HCT116 (cell line): Measurements from ENCODE around the gene KSR2. TPM values are rescaled to one million over a fixed set of nuclear protein-coding genes. Genes with fewer than 3 reads are reported as not detected.
A peak's percentile ranks its signal among the peaks of the same experiment; 100 is the strongest.

ENCODE experiments used
- ATAC-seq: fragments of 200-7000 bp; cut with Tn5 transposase; 2 replicates; pipeline ENCODE4 v1.9.1; 2020; ENCODE audit warnings: mild to moderate bottlenecking, moderate library complexity
- BruUV-seq: library from RNA; stranded (reverse); fragments of 400-500 nt; replicated peaks from 2 replicates; lab custom pipeline; 2021; lab: Mats Ljungman, UMichigan
- CTCF ChIA-PET: fragments of 300-600 bp; sonication (Branson Sonifier 250); formaldehyde crosslinking; loops from one replicate; lab custom pipeline; 2021; ENCODE audit warnings: antibody characterized with exemption; lab: Charles Lee
- POLR2A ChIA-PET: fragments of 300-600, 350-600 bp; sonication (Branson Sonifier 250); formaldehyde crosslinking; loops from one replicate; lab custom pipeline; 2021; ENCODE audit warnings: antibody characterized with exemption; lab: Charles Lee
- RAD21 ChIA-PET, 2 experiments: fragments of 300-600 bp; sonication (Branson Sonifier 250); formaldehyde crosslinking; loops; one replicate each; lab custom pipeline; 2023; ENCODE audit warnings: low total read pairs in 2 of 2; ENCODE audit not compliant: uncharacterized antibody in 2 of 2, unreplicated experiment in 2 of 2, low non-redundant PET in 1 of 2; lab: Charles Lee
- DNase-seq: peaks from one replicate; pipeline ENCODE4 v3.0.0-alpha.2; 2010; ENCODE audit warnings: low read depth, low spot score
- H2AFZ ChIP-seq: fragments of 200-600 bp; shearing (Covaris generic), sonication (generic); 2 replicates; pipeline ENCODE4 v1.6.1; 2017; ENCODE audit warnings: low read depth, mixed run types, mixed read lengths, antibody characterized with exemption, low read length; ENCODE audit not compliant: poor library complexity, severe bottlenecking
- H3K27ac ChIP-seq: 2 replicates; pipeline ENCODE4 v1.5.1; 2012; ENCODE audit warnings: low read depth, low read length
- H3K27me3 ChIP-seq: fragments of 200-600 bp; sonication (generic); 2 replicates; pipeline ENCODE4 v1.6.1; 2016; ENCODE audit warnings: mixed run types, low read length, mixed read lengths; ENCODE audit not compliant: insufficient read depth
- H3K36me3 ChIP-seq, 2 experiments: fragments of 200-500 bp in 1 of 2; fragments of 200-600 bp in 1 of 2; sonication (Bioruptor generic) in 1 of 2; sonication (generic) in 1 of 2; 2 replicates each; pipeline versions ENCODE4 v1.5.1 to v1.6.1; 2014 to 2016; ENCODE audit warnings: low read length in 2 of 2, inconsistent platforms in 1 of 2, mixed read lengths in 1 of 2, mixed run types in 1 of 2; ENCODE audit not compliant: insufficient read depth in 2 of 2, control insufficient read depth in 1 of 2
- H3K4me1 ChIP-seq, 2 experiments: fragments of 200-600 bp in 1 of 2; sonication (generic) in 1 of 2; 2 replicates each; pipeline versions ENCODE4 v1.5.1 to v1.6.1; 2012 to 2017; ENCODE audit warnings: low read length in 2 of 2, inconsistent platforms in 1 of 2, mild to moderate bottlenecking in 1 of 2, mixed read lengths in 1 of 2, mixed run types in 1 of 2, moderate library complexity in 1 of 2; ENCODE audit not compliant: insufficient read depth in 2 of 2, control insufficient read depth in 1 of 2
- H3K4me2 ChIP-seq: fragments of 200-600 bp; sonication (generic); 2 replicates; pipeline ENCODE4 v1.6.1; 2017; ENCODE audit warnings: mixed run types, low read length, mixed read lengths
- H3K4me3 ChIP-seq, 2 experiments: fragments of 200-600 bp in 1 of 2; sonication (generic) in 1 of 2; replicated peaks in 1 of 2; 2 replicates each; pipeline ENCODE4 v1.5.1; 2011 to 2016; ENCODE audit warnings: low read length in 2 of 2, control low read depth in 1 of 2, low read depth in 1 of 2, mild to moderate bottlenecking in 1 of 2, mixed read lengths in 1 of 2, mixed run types in 1 of 2
- H3K79me2 ChIP-seq: fragments of 200-600 bp; sonication (generic); 2 replicates; pipeline ENCODE4 v1.6.1; 2017; ENCODE audit warnings: mild to moderate bottlenecking, mixed run types, low read length, moderate library complexity, mixed read lengths; ENCODE audit not compliant: insufficient read depth
- H3K9ac ChIP-seq: fragments of 200-600 bp; sonication (generic); 2 replicates; pipeline ENCODE4 v1.6.1; 2016; ENCODE audit warnings: low read length, mixed read lengths
- H3K9me2 ChIP-seq: fragments of 200-600 bp; sonication (generic), shearing (Covaris generic); 2 replicates; pipeline ENCODE4 v1.6.1; 2017; ENCODE audit warnings: mixed run types, mild to moderate bottlenecking, moderate library complexity; ENCODE audit not compliant: insufficient read depth
- H3K9me3 ChIP-seq, 2 experiments: fragments of 200-500 bp in 1 of 2; fragments of 200-600 bp in 1 of 2; sonication (Bioruptor generic) in 1 of 2; sonication (generic) in 1 of 2; 2 replicates each; pipeline ENCODE4 v1.6.1; 2014 to 2017; ENCODE audit warnings: low read length in 2 of 2, mixed read lengths in 2 of 2, inconsistent platforms in 1 of 2, low read depth in 1 of 2, mild to moderate bottlenecking in 1 of 2, mixed run types in 1 of 2, moderate library complexity in 1 of 2; ENCODE audit not compliant: control insufficient read depth in 1 of 2, insufficient read depth in 1 of 2
- H4K20me1 ChIP-seq: fragments of 200-600 bp; sonication (generic), shearing (Covaris generic); 2 replicates; pipeline ENCODE4 v1.6.1; 2017; ENCODE audit warnings: mixed run types, mild to moderate bottlenecking, moderate library complexity; ENCODE audit not compliant: insufficient read depth
- CBX3 ChIP-seq: IDR thresholded peaks from 2 replicates; pipeline ENCODE4 v1.6.1; 2012; ENCODE audit warnings: low read depth
- CTCF ChIP-seq, 3 experiments: fragments of 200-600 bp in 1 of 3; sonication (generic) in 1 of 3; IDR thresholded peaks in 2 of 3; conservative IDR thresholded peaks in 1 of 3; 2 replicates each; pipeline ENCODE4 v1.5.1; 2012 to 2017; ENCODE audit warnings: low read depth in 2 of 3, low read length in 2 of 3, antibody characterized with exemption in 1 of 3, borderline replicate concordance in 1 of 3, control low read depth in 1 of 3, mild to moderate bottlenecking in 1 of 3, mixed read lengths in 1 of 3, mixed run types in 1 of 3, moderate library complexity in 1 of 3; ENCODE audit not compliant: insufficient read depth in 1 of 3
- EZH2 ChIP-seq: fragments of 200-600 bp; sonication (generic); IDR thresholded peaks from 2 replicates; pipeline ENCODE4 v1.6.1; 2017; ENCODE audit warnings: antibody characterized with exemption, mixed run types
- RAD21 ChIP-seq: IDR thresholded peaks from 2 replicates; pipeline ENCODE4 v1.6.1; 2012; ENCODE audit warnings: low read depth, mild to moderate bottlenecking
- intact Hi-C: fragments of 100-400 bp; cut with micrococcal nuclease; formaldehyde crosslinking; loops from 2 replicates; pipeline ENCODE4 v1.10.0; 2022
- total RNA-seq: library from RNA; stranded (reverse); gene quantifications from one replicate; pipeline ENCODE4 v1.2.1, GENCODE V29; 2021; ENCODE audit not compliant: unreplicated experiment

Gene KSR2
- total RNA-seq, 1 experiment from 2014 or later = 10.1 TPM

DNA sequence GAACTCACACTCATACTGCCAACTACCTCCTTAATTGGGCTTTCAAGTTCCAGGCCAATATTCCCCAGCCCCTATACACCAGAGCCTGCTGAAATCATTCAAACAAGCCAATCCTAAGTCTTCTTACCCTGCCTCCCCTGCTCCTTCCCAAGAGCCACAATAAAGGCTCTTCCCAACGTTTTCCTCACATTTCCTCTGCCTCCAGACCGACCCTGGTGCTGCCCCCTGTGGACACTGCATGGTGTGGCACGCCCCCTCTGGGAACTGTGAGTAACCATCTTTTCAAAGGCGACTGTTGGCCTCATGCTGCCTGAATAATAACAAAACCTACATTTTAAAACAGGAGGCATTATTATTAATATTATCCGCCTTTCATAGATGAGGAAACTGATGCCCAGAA is 495.8 kb downstream of the KSR2 start:
- TF ChIP-seq CTCF (IDR thresholded peaks at IDR 0.05 in 2 of 3, conservative IDR thresholded peaks at IDR 0.05 in 1 of 3; ENCODE audit: borderline replicate concordance in 1 of 3, insufficient read depth in 1 of 3, low read depth in 2 of 3, low read length in 2 of 3) (peak; percentile 38 to 90 (median 84); a peak in 5 of 6 replicates), RAD21 (peak; percentile 33; the same call in 1 of the 2 replicates), EZH2 (no peak)
- CTCF ChIA-PET = interaction anchor here (1.2 kb wide), 1 partner anchor 14 kb away, joined by 3 read pairs; no protein-coding TSS in a partner anchor
- Histone ChIP-seq H3K27ac (no peak overlapping the region), H3K4me2 (no peak overlapping the region), H3K9me2 (no peaks in the 10 kb centered on the region), H3K36me3 (no peaks in the 10 kb centered on the region), H3K4me3 (no peak overlapping the region), H3K27me3 (no peaks in the 10 kb centered on the region), H3K4me1 (no peaks in the 10 kb centered on the region), H3K9me3 (peaks cover 0 to 5% of the 10 kb centered on the region in 2 experiments; a peak in 1 of 4 replicates), H3K79me2 (no peaks in the 10 kb centered on the region), H3K9ac (no peak overlapping the region), H4K20me1 (no peaks in the 10 kb centered on the region), H2AFZ (no peak overlapping the region)
- RAD21 ChIA-PET = no interaction called here
- intact Hi-C loops = loop anchor here (10.0 kb wide), 1 partner anchor 258 kb away; no protein-coding TSS in a partner anchor
- POLR2A ChIA-PET = no interaction called here
- no TSS peak for BruUV-seq
- DNase-seq (peak; percentile 10), ATAC-seq (peak; percentile 96)

- RAD21 ChIA-PET = no interaction called here
- no peaks in the 10 kb centered on the region for H3K27me3 ChIP-seq
- POLR2A ChIA-PET = no interaction called here
- TF ChIP-seq EZH2 (no peak), CTCF (IDR thresholded peaks at IDR 0.05 in 2 of 3, conservative IDR thresholded peaks at IDR 0.05 in 1 of 3; ENCODE audit: borderline replicate concordance in 1 of 3, insufficient read depth in 1 of 3, low read depth in 2 of 3, low read length in 2 of 3) (peak; percentile 8 to 83 (median 76); a peak in 4 of 6 replicates), CBX3 (0 out of 2 replicates have a peak, but pooled peaks have one; percentile 21)
- TF ChIP-seq, all 23 proteins: peak for 2
- H4K20me1 ChIP-seq = no peaks in the 10 kb centered on the region
- H3K36me3 ChIP-seq = no peaks in the 10 kb centered on the region
- no TSS peak for BruUV-seq
- H3K9me2 ChIP-seq = no peaks in the 10 kb centered on the region
- ATAC-seq (no peak), DNase-seq (no peak)
- H3K79me2 ChIP-seq = no peaks in the 10 kb centered on the region
- no peak overlapping the region for H3K4me3 ChIP-seq
- H3K9ac ChIP-seq = no peak overlapping the region
- no peak overlapping the region for H2AFZ ChIP-seq
- intact Hi-C loops = loop anchor here (10.0 kb wide), 1 partner anchor 256 kb away; no protein-coding TSS in a partner anchor
- H3K9me3 ChIP-seq = peaks cover 0 to 5% of the 10 kb centered on the region in 2 experiments; a peak in 1 of 4 replicates
- CTCF ChIA-PET = interaction anchor here (0.8 kb wide), 1 partner anchor 387 kb away, joined by 3 read pairs; no protein-coding TSS in a partner anchor
- H3K4me1 ChIP-seq = no peaks in the 10 kb centered on the region
- no peak overlapping the region for H3K27ac ChIP-seq
- H3K4me2 ChIP-seq = no peak overlapping the region
Observed at GRCh38 chr12:117470804-117471203, 498.0 kb downstream of the KSR2 start.
